Small intestine (tissue), 7 donors: Measurements from ENCODE around the gene MMP8. TPM values are rescaled to one million over a fixed set of nuclear protein-coding genes. Genes with fewer than 3 reads are reported as not detected.
A peak's percentile ranks its signal among the peaks of the same experiment; 100 is the strongest.
"Not testable (repeated sequence)": the region's sequence is repeated elsewhere in the genome, so short reads cannot be mapped to it uniquely, and the experiment has no call there.

ENCODE experiments used
- DNase-seq, 2 donors: peaks; one replicate each; pipeline versions ENCODE4 v3.0.0 to v3.0.0-alpha.2; 2013
- FAIRE-seq: peaks from 2 replicates; lab custom pipeline; 2012; peaks lifted over from hg19 to GRCh38; lab: Jason Lieb, UNC
- H3K27ac ChIP-seq, 3 donors: one replicate each; pipeline ENCODE4 v1.5.1; 2013; ENCODE audit warnings: low read length in 2 of 3, mild to moderate bottlenecking in 2 of 3, control low read depth in 1 of 3, inconsistent platforms in 1 of 3, low read depth in 1 of 3, moderate library complexity in 1 of 3
- H3K27me3 ChIP-seq, 3 donors: one replicate each; pipeline ENCODE4 v1.6.1; 2013; ENCODE audit warnings: low read length in 3 of 3, inconsistent platforms in 1 of 3; ENCODE audit not compliant: control insufficient read depth in 3 of 3, insufficient read depth in 3 of 3
- H3K36me3 ChIP-seq, 3 donors: one replicate each; pipeline ENCODE4 v1.6.1; 2013; ENCODE audit warnings: low read length in 3 of 3, inconsistent platforms in 1 of 3, low read depth in 1 of 3, mild to moderate bottlenecking in 1 of 3, moderate library complexity in 1 of 3; ENCODE audit not compliant: control insufficient read depth in 3 of 3, insufficient read depth in 2 of 3
- H3K4me1 ChIP-seq, 3 donors: one replicate each; pipeline ENCODE4 v1.6.1; 2013; ENCODE audit warnings: low read length in 2 of 3, inconsistent platforms in 1 of 3, low read depth in 1 of 3, mild to moderate bottlenecking in 1 of 3, moderate library complexity in 1 of 3; ENCODE audit not compliant: control insufficient read depth in 3 of 3, insufficient read depth in 2 of 3
- H3K4me3 ChIP-seq, 3 donors: one replicate each; pipeline ENCODE4 v1.5.1; 2013; ENCODE audit warnings: low read length in 3 of 3, control low read depth in 1 of 3, inconsistent platforms in 1 of 3, low read depth in 1 of 3, mild to moderate bottlenecking in 1 of 3, moderate library complexity in 1 of 3
- H3K9me3 ChIP-seq, 2 donors: one replicate each; pipeline ENCODE4 v1.6.1; 2013; ENCODE audit warnings: low read depth in 1 of 2, low read length in 1 of 2; ENCODE audit not compliant: control insufficient read depth in 2 of 2, insufficient read depth in 1 of 2
- WGBS, 3 donors: extraction: QIAGEN DNeasy Blood & Tissue Kit; methylation state at CpG; one replicate each; pipeline ENCODE4 v1.1.7; 2013; 5-methylcytosine and 5-hydroxymethylcytosine counted together
- polyA plus RNA-seq, 4 donors: library from polyadenylated mRNA; stranded (reverse) in 3 of 4; unstranded in 1 of 4; fragments of 200-250 nt in 3 of 4; fragments of 120-200 nt in 1 of 4; gene quantifications; one replicate each; pipeline versions ENCODE4 v1.2.1 to v1.2.3, GENCODE V29; 2013
- donor health status: healthy with polysubstance abuse.
- donor health status: control.
- donor health status: control.
- donor health status: Bipolar disorder and iron deficiency.
- donor health status: healthy.

The MMP8 gene
- polyA plus RNA-seq, 4 donors, result 0.03 to 0.67 (median 0.18) TPM; not detected in 1

DNA sequence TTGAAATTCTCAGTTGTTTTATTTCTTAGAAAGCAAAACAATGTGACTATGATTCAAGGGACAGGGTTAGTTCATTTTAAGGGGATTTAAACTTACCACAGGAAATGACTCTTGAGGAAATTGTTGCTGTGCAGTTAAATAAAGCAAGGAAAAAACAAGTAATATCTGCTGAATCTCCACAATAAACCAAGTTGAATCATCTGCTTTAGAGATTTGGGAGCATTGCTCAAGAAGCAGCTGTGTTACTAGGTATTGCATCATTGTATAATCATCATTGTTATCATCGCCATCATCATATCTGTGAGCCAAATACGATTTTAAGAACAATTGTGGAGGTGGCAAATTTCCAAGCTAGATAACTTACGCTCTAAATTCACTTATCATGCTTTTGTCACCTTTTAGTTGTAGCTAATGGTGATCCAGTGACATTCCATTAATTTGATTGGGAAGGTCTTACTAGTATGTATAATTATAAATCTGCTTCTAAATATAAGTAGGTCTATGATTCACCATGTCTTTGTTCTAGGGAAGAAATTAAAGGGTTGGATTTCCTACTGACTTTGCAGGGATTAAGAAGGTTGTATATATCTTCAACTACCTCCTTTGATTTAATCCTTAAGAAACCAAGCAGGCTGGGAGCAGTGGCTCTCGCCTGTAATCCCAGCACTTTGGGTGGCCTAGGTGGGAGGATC is 35.7 kb upstream of the MMP8 start:
- Histone ChIP-seq H3K4me3 (no peak overlapping the region), H3K27ac (no peak overlapping the region), H3K27me3 (no peaks in the 10 kb centered on the region), H3K36me3 (no peaks in the 10 kb centered on the region), H3K9me3 (no peaks in the 10 kb centered on the region), H3K4me1 (peaks cover 0 to 9% (median 0%) of the 10 kb centered on the region in 3 donors)
- no peak for FAIRE-seq
- 41 to 49% (median 47%) methylated on average over 4 of the region's 4 CpGs for WGBS, 3 donors
- DNase-seq, result no peak

DNA sequence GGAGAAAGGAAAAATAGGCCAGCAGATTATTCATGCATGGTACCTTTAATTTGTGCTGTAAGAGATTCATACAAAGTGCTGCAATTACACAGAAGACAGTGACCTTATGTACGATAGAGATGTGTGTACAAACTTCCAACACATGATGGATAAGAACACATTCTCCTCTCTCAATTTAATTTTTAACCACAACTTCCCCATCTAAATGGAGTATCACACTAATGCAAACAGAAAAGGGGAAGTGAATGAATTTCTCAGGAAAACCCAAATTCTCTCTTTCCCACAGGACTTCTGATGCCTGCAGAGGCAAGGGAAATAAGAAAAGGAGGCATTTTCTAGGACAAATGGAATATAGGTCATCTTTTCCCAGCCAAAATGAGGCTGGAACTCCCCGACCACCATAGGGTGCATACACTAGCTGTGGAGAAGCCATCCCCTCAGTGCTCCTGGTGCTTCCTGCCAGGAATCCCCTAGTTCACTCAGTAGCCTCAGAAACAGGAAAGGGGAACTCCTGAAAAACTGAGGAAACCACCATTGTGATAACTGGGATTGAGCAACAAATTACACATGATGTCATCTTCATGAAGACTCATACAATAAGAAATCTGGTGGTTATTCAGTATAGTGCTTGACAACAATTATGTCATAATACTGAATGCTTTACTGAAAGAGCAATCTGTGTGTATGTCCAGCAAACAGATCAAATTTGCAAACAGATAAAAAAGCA is 33.2 kb upstream of the MMP8 start:
- no peaks in the 10 kb centered on the region for H3K36me3 ChIP-seq
- H3K27ac ChIP-seq, result no peak overlapping the region
- H3K27me3 ChIP-seq, result no peaks in the 10 kb centered on the region
- no peaks in the 10 kb centered on the region for H3K4me1 ChIP-seq
- FAIRE-seq (no peak), DNase-seq (peak in 1 of 2 donors; percentile 23)
- H3K4me3 ChIP-seq, result no peak overlapping the region
- WGBS, 3 donors, result 47 to 58% (median 50%) methylated on average over 2 of the region's 2 CpGs
- no peaks in the 10 kb centered on the region for H3K9me3 ChIP-seq

DNA sequence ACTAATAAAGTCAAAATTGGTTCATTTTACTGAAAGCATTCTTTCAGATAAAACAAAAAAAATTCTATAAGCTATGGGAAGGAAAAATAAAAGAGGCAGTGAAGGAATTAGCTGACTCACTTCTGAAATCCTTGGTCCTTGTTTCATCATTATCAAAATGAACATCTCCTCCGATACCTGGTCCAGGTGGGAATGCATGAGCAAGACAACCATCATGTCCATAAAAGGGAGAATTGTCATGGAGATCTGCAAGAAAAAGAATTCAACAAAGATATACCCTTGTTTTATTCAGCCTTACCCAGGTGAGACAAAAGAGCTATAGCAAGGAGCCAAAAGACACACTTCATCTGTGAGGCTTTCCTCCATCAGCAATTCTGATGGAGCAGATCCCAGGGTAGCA is 28.5 kb upstream of the MMP8 start:
- no peaks in the 10 kb centered on the region for H3K4me1 ChIP-seq
- FAIRE-seq (no peak), DNase-seq (no peak)
- H3K36me3 ChIP-seq, result no peaks in the 10 kb centered on the region
- 96 to 100% (median 98%) methylated on average over 1 of the region's 1 CpG for WGBS, 3 donors
- H3K27ac ChIP-seq, result no peak overlapping the region
- no peaks in the 10 kb centered on the region for H3K9me3 ChIP-seq
- no peaks in the 10 kb centered on the region for H3K27me3 ChIP-seq
- no peak overlapping the region for H3K4me3 ChIP-seq

DNA sequence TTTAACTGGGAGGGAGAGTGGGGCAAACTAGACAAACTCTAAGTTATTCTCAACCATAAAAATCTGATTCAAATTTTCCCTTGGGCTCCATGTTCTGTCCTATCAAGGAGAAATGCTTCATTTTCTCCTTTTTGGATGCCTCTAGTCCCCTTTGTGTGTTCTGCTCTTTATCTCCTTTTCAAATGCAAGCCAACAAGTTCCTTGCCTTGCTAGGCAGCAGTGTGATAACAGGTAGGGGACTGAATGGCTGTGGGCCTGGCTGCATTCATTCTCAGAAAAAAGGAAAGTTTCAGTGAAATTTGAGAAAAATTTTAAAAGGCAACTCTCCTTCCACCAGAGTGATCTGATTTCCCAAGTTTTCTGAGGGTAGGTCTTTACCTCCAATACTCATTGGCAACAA is 26.9 kb upstream of the MMP8 start:
- FAIRE-seq, result no peak
- Histone ChIP-seq H3K36me3 (no peaks in the 10 kb centered on the region), H3K4me1 (no peaks in the 10 kb centered on the region), H3K9me3 (no peaks in the 10 kb centered on the region), H3K27ac (no peak overlapping the region), H3K4me3 (no peak overlapping the region), H3K27me3 (no peaks in the 10 kb centered on the region)
- no peak for DNase-seq

DNA sequence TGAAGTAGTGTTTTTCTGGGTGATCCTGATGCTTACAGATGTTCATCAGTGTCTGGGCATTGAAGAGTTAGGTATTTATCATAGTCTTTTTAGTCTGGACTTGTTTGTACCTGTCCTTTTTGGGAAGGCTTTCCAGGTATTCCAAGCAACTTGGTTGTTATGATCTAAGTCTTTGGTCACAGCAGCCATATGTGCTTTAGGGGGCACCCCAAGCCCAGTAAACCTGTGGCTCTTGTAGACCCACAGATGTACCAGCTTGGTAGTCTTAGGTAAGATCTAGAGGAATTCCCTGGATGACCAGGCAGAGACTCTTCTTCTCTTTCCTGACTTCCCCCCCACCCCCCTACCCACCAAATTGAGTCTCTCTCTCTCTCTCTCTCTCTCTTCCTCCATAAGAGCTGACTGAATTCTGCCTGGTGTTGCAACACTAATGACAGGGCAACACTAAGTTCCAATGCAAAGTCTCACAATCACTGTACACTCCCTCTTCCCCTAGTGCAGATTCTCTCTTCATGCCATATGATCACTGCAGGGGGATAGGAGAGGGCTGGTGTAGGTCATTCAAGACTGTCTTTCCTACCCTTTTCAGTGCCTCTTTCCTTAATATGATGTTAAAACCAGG is 24.5 kb upstream of the MMP8 start:
- Histone ChIP-seq H3K9me3 (no peaks in the 10 kb centered on the region), H3K4me3 (no peak overlapping the region), H3K4me1 (no peaks in the 10 kb centered on the region), H3K36me3 (no peaks in the 10 kb centered on the region), H3K27me3 (no peaks in the 10 kb centered on the region), H3K27ac (no peak overlapping the region)
- no peak for DNase-seq
- no peak for FAIRE-seq

DNA sequence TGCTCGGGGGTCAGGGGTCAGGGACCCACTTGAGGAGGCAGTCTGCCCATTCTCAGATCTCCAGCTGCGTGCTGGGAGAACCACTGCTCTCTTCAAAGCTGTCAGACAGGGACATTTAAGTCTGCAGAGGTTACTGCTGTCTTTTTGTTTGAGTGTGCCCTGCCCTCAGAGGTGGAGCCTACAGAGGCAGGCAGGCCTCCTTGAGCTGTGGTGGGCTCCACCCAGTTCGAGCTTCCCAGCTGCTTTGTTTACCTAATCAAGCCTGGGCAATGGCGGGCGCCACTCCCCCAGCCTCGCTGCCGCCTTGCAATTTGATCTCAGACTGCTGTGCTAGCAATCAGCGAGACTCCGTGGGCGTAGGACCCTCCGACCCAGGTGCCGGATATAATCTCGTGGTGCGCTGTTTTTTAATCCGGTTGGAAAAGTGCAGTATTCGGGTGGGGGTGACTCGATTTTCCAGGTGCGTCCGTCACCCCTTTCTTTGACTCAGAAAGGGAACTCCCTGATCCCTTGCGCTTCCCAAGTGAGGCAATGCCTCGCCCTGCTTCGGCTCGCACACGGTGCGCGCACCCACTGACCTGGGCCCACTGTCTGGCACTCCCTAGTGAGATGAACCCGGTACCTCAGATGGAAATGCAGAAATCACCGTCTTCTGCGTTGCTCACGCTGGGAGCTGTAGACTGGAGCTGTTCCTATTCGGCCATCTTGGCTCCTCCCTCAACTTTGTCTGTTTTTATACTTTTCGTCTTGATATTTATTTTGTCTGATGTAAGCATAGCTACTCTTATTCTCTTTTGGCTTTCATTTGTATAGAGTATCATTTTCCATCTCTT is 22.2 kb upstream of the MMP8 start:
- not testable (repeated sequence) for FAIRE-seq, H3K9me3 ChIP-seq, H3K4me1 ChIP-seq, H3K4me3 ChIP-seq, DNase-seq, H3K27me3 ChIP-seq, H3K36me3 ChIP-seq, H3K27ac ChIP-seq
- WGBS, 3 donors, result 72 to 82% (median 78%) methylated on average over 23 to 32 of the region's 32 CpGs

DNA sequence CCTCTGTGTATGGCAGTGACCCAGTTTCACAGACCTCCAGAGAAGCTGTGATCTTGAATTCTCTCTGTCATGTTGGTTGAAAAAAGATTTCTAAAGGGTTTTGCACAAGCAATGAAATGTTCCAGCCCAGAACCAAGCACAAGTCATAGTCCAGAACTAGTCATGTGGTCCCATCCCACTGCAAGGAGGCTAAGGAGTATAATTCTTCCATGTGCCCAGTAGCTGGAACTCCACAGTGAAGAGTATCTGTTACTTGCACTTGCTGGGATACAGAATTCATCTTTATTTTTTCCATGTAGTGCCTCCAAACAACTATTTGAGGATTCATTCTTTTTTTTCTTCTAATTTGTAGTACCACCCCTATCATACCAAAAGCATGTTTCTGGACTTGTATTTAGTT is 9.9 kb upstream of the MMP8 start:
- H3K4me1 ChIP-seq, result no peaks in the 10 kb centered on the region
- FAIRE-seq (no peak), DNase-seq (no peak)
- H3K4me3 ChIP-seq, result no peak overlapping the region
- no peaks in the 10 kb centered on the region for H3K36me3 ChIP-seq
- H3K27me3 ChIP-seq, result no peaks in the 10 kb centered on the region
- H3K9me3 ChIP-seq, result no peaks in the 10 kb centered on the region
- no peak overlapping the region for H3K27ac ChIP-seq

DNA sequence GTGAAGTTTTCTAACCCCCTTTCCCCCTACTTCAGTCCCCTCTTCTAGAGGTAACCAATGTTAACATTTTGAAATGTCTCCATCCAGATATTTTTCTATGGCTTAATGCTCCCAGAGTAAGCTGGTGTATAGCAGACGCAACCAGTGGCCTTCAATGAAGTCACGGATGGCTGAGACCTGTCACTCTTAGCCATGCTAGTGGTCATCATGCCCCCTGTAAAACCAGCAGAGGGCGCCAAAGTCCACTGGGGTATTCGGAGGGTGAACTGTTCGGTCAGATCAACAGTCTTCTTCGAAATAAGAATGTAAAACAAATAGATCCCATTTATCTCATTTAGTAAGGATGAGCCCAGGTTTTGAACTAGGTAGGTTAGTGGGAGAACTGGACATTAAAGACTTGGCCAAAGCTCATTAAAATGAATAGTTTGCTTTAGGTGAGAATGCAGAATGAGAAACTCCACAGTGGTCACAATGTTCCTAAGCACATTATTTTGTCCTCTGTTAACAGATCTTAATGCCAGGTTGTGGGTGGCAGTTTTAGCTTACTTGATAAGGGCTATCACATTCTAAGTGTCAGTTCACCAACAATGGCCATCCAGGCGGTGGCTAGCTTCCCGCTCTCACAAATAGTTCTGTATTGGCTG is 8.6 kb upstream of the MMP8 start:
- no peaks in the 10 kb centered on the region for H3K27me3 ChIP-seq
- H3K36me3 ChIP-seq, result no peaks in the 10 kb centered on the region
- WGBS, 3 donors, result 39 to 57% (median 41%) methylated on average over 8 of the region's 8 CpGs
- peak; percentile 70 to 78 for DNase-seq
- H3K9me3 ChIP-seq, result no peaks in the 10 kb centered on the region
- H3K4me1 ChIP-seq, result no peaks in the 10 kb centered on the region
- no peak overlapping the region for H3K27ac ChIP-seq
- FAIRE-seq, result no peak
- H3K4me3 ChIP-seq, result no peak overlapping the region
